SK-N-SH (cell line): ENCODE data around the gene IFI16. TPM values are rescaled to one million over a fixed set of nuclear protein-coding genes. Genes with fewer than 3 reads are reported as not detected.

Experiments used
- CTCF ChIA-PET: fragments of 300-600, 350-600 bp; formaldehyde crosslinking; extraction: SDS; loops from one replicate; lab custom pipeline; 2021; lab: Yijun Ruan, JAX
- POLR2A ChIA-PET: fragments of 350-600 bp; sonication (Branson Sonifier 250); formaldehyde crosslinking; extraction: SDS; loops from one replicate; lab custom pipeline; 2020; ENCODE audit warnings: antibody characterized with exemption, inconsistent platforms; lab: Yijun Ruan, JAX
- DNase-seq: peaks from one replicate; pipeline ENCODE4 v3.0.0; 2012
- H2AFZ ChIP-seq: fragments of 200-600 bp; sonication (generic); 2 replicates; pipeline ENCODE4 v1.8.1; 2016; ENCODE audit warnings: antibody characterized with exemption, mild to moderate bottlenecking, low read depth
- H3F3A ChIP-seq: fragments of 200-600 bp; sonication (generic); replicated peaks from 2 replicates; pipeline ENCODE3; 2016; ENCODE audit warnings: antibody characterized with exemption, mild to moderate bottlenecking; ENCODE audit not compliant: insufficient read depth
- H3K27ac ChIP-seq, 2 experiments: fragments of 200-500 bp in 1 of 2; fragments of 200-600 bp in 1 of 2; sonication (Bioruptor generic) in 1 of 2; sonication (generic), shearing (Covaris generic) in 1 of 2; 2 replicates each; pipeline versions ENCODE4 v1.5.1 to v1.6.1; 2014 to 2016; ENCODE audit warnings: low read depth in 2 of 2, inconsistent platforms in 1 of 2, low read length in 1 of 2, mild to moderate bottlenecking in 1 of 2, mixed read lengths in 1 of 2
- H3K27me3 ChIP-seq: fragments of 200-600 bp; sonication (generic), shearing (Covaris generic); 2 replicates; pipeline ENCODE4 v1.6.1; 2016; ENCODE audit warnings: mixed run types; ENCODE audit not compliant: insufficient read depth
- H3K36me3 ChIP-seq, 2 experiments: fragments of 200-500 bp in 1 of 2; fragments of 200-600 bp in 1 of 2; sonication (Bioruptor generic) in 1 of 2; sonication (generic) in 1 of 2; replicated peaks in 1 of 2; 2 replicates each; pipeline versions ENCODE3 to v1.5.1; 2014 to 2016; ENCODE audit warnings: low read length in 1 of 2, mild to moderate bottlenecking in 1 of 2; ENCODE audit not compliant: insufficient read depth in 2 of 2, control insufficient read depth in 1 of 2
- H3K4me1 ChIP-seq, 2 experiments: fragments of 200-500 bp in 1 of 2; fragments of 200-600 bp in 1 of 2; sonication (Bioruptor generic) in 1 of 2; sonication (generic), shearing (Covaris generic) in 1 of 2; 2 replicates each; pipeline versions ENCODE4 v1.5.1 to v1.6.1; 2014 to 2016; ENCODE audit warnings: low read depth in 1 of 2, low read length in 1 of 2, mixed run types in 1 of 2; ENCODE audit not compliant: insufficient read depth in 2 of 2, control insufficient read depth in 1 of 2
- H3K4me2 ChIP-seq: fragments of 200-600 bp; sonication (generic), shearing (Covaris generic); 2 replicates; pipeline ENCODE4 v1.6.1; 2017; ENCODE audit warnings: mixed run types
- H3K4me3 ChIP-seq, 2 experiments: fragments of 200-500 bp in 1 of 2; fragments of 200-600 bp in 1 of 2; sonication (Bioruptor generic) in 1 of 2; sonication (generic), shearing (Covaris generic) in 1 of 2; 2 replicates each; pipeline versions ENCODE4 v1.5.1 to v1.8.1; 2014 to 2016; ENCODE audit warnings: low read depth in 2 of 2, inconsistent platforms in 1 of 2, low read length in 1 of 2, mild to moderate bottlenecking in 1 of 2, mixed read lengths in 1 of 2, moderate library complexity in 1 of 2
- H3K79me2 ChIP-seq: fragments of 200-600 bp; sonication (generic); 2 replicates; pipeline ENCODE4 v1.8.1; 2017; ENCODE audit warnings: mild to moderate bottlenecking; ENCODE audit not compliant: insufficient read depth
- H3K9ac ChIP-seq: fragments of 200-600 bp; sonication (generic); 2 replicates; pipeline ENCODE4 v1.6.1; 2017; ENCODE audit warnings: mixed run types
- H3K9me2 ChIP-seq: fragments of 200-600 bp; sonication (generic); 2 replicates; pipeline ENCODE4 v1.6.1; 2017; ENCODE audit warnings: mixed run types
- H3K9me3 ChIP-seq: fragments of 200-600 bp; sonication (generic); 2 replicates; pipeline ENCODE4 v1.6.1; 2017; ENCODE audit warnings: mixed run types, mild to moderate bottlenecking, moderate library complexity
- H4K20me1 ChIP-seq: fragments of 200-600 bp; sonication (generic); 2 replicates; pipeline ENCODE4 v1.6.1; 2017; ENCODE audit warnings: mild to moderate bottlenecking, mixed run types; ENCODE audit not compliant: insufficient read depth
- ELF1 ChIP-seq: IDR thresholded peaks from 2 replicates; pipeline ENCODE4 v1.4.0; 2012
- FOSL2 ChIP-seq: IDR thresholded peaks from 2 replicates; pipeline ENCODE4 v1.4.0; 2012; ENCODE audit warnings: low read depth, mild to moderate bottlenecking, moderate library complexity, borderline replicate concordance
- FOXJ3 ChIP-seq: sonication (generic); formaldehyde crosslinking; IDR thresholded peaks from 2 replicates; pipeline ENCODE4 v1.5.1; 2020; ENCODE audit warnings: mild to moderate bottlenecking, missing genetic modification reagents
- JUND ChIP-seq: IDR thresholded peaks from 2 replicates; pipeline ENCODE4 v1.4.0; 2012
- NFIC ChIP-seq: IDR thresholded peaks from 2 replicates; pipeline ENCODE4 v1.4.0; 2012; ENCODE audit warnings: borderline replicate concordance
- POLR2AphosphoS5 ChIP-seq: IDR thresholded peaks from 2 replicates; pipeline ENCODE4 v1.6.1; 2012; ENCODE audit warnings: low read depth, low read length
- RAD21 ChIP-seq: IDR thresholded peaks from 2 replicates; pipeline ENCODE4 v1.6.1; 2012; ENCODE audit warnings: mild to moderate bottlenecking, low read length
- RCOR1 ChIP-seq: fragments of 150-350 bp; IDR thresholded peaks from 2 replicates; pipeline ENCODE4 v1.6.1; 2017; ENCODE audit warnings: antibody characterized with exemption, low read length
- RXRA ChIP-seq: IDR thresholded peaks from 2 replicates; pipeline ENCODE4 v1.4.0; 2012; ENCODE audit warnings: low read depth, mild to moderate bottlenecking, borderline replicate concordance
- TCF12 ChIP-seq: IDR thresholded peaks from 2 replicates; pipeline ENCODE4 v1.4.0; 2012
- YY1 ChIP-seq: IDR thresholded peaks from 2 replicates; pipeline ENCODE4 v1.4.0; 2012; ENCODE audit warnings: low read depth, mild to moderate bottlenecking
- WGBS: methylation state at CpG from one replicate; pipeline ENCODE4 v1.1.6; 2017; ENCODE audit warnings: low lambda C conversion rate; 5-methylcytosine and 5-hydroxymethylcytosine counted together
- polyA plus RNA-seq, 3 experiments: library from polyadenylated mRNA; depleted of rRNA; stranded (reverse); fragments of >200 nt; gene quantifications; 2 replicates each; pipeline ENCODE4 v1.2.3, GENCODE V29; 2012
- TF ChIP-seq, protein P1 (sequence below): fragments of 150-350 bp; IDR thresholded peaks from 2 replicates; pipeline ENCODE4 v1.6.1; 2016; ENCODE audit warnings: mild to moderate bottlenecking, low read depth, low read length
- TF ChIP-seq, protein P2 (sequence below): fragments of 200-600 bp; sonication (generic); IDR thresholded peaks from 2 replicates; pipeline ENCODE4 v1.6.1; 2017; ENCODE audit warnings: antibody characterized with exemption, mild to moderate bottlenecking, moderate library complexity
- TF ChIP-seq, protein P3 (sequence below): IDR thresholded peaks from 2 replicates; pipeline ENCODE4 v1.4.0; 2012; ENCODE audit warnings: low read depth, borderline replicate concordance
- TF ChIP-seq, protein P4 (sequence below): IDR thresholded peaks from 2 replicates; pipeline ENCODE4; 2012
- TF ChIP-seq, protein P5 (sequence below): IDR thresholded peaks from 2 replicates; pipeline ENCODE4 v1.6.1; 2012; ENCODE audit warnings: mild to moderate bottlenecking, low read depth, low read length, moderate library complexity
- TF ChIP-seq, protein P6 (sequence below): IDR thresholded peaks from 2 replicates; pipeline ENCODE4 v1.4.0; 2012; ENCODE audit warnings: low read depth

The IFI16 gene
- polyA plus RNA-seq, 1 of the 3 experiments (the other 2 are of a cell fraction) = 56.1 TPM

DNA sequence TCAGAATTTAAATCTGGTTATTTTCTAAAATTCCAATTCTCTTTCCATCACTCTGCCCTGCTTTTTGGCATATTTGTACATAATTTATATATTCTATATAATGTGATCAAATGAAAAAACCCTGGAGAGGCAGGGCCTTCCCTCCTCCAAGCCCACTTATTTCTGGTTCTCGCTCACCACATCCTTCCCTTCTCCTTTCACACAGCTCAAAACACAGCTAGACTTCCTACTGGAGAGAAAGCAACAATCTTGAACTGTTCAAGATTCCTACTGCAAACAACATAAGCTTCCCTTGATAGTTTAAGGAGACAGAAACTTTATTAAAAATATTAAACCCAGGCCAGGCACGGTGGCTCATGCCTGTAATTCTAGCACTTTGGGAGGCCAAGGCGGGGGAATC is 74.4 kb downstream of the IFI16 start (continued):
- TF ChIP-seq POLR2AphosphoS5 (no peak), RCOR1 (no peak), RXRA (no peak), FOXJ3 (no peak)
- TF ChIP-seq, protein P1, sequence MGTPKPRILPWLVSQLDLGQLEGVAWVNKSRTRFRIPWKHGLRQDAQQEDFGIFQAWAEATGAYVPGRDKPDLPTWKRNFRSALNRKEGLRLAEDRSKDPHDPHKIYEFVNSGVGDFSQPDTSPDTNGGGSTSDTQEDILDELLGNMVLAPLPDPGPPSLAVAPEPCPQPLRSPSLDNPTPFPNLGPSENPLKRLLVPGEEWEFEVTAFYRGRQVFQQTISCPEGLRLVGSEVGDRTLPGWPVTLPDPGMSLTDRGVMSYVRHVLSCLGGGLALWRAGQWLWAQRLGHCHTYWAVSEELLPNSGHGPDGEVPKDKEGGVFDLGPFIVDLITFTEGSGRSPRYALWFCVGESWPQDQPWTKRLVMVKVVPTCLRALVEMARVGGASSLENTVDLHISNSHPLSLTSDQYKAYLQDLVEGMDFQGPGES = no peak
- TF ChIP-seq, protein P2, sequence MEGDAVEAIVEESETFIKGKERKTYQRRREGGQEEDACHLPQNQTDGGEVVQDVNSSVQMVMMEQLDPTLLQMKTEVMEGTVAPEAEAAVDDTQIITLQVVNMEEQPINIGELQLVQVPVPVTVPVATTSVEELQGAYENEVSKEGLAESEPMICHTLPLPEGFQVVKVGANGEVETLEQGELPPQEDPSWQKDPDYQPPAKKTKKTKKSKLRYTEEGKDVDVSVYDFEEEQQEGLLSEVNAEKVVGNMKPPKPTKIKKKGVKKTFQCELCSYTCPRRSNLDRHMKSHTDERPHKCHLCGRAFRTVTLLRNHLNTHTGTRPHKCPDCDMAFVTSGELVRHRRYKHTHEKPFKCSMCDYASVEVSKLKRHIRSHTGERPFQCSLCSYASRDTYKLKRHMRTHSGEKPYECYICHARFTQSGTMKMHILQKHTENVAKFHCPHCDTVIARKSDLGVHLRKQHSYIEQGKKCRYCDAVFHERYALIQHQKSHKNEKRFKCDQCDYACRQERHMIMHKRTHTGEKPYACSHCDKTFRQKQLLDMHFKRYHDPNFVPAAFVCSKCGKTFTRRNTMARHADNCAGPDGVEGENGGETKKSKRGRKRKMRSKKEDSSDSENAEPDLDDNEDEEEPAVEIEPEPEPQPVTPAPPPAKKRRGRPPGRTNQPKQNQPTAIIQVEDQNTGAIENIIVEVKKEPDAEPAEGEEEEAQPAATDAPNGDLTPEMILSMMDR = no peak
- TF ChIP-seq, all 33 proteins: peak for 0

DNA sequence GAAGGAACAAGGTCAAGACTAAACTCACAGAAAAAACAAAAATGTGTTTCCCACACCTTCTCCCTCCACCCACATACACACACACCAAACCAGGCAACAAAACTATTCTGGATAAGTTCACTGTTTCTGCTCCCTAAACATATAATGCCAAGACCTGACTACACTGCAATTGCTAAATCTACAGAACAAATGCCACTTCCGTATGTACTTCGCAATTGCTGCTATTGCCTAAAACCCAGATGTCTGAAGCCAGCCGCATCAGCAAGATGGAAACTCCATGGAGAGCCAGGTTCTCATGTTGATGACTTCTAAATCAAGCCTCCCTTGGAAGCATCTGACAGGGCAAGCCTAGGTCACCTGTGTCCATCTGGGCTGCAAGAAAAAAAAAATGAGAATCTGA is 75.2 kb downstream of the IFI16 start:
- H3K9ac ChIP-seq = no peak overlapping the region
- H3K4me2 ChIP-seq = no peak overlapping the region
- H3K27ac ChIP-seq = no peak overlapping the region
- no peak overlapping the region for H3K4me3 ChIP-seq
- POLR2A ChIA-PET = no interaction called here
- H3K9me3 ChIP-seq = no peaks in the 10 kb centered on the region
- H3K9me2 ChIP-seq = no peaks in the 10 kb centered on the region
- H4K20me1 ChIP-seq = no peaks in the 10 kb centered on the region
- TF ChIP-seq, protein P3, sequence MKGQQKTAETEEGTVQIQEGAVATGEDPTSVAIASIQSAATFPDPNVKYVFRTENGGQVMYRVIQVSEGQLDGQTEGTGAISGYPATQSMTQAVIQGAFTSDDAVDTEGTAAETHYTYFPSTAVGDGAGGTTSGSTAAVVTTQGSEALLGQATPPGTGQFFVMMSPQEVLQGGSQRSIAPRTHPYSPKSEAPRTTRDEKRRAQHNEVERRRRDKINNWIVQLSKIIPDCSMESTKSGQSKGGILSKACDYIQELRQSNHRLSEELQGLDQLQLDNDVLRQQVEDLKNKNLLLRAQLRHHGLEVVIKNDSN = no peak
- 30% methylated on average over 3 of the region's 3 CpGs for WGBS
- peaks cover 0 to 19% of the 10 kb centered on the region in 2 experiments; a peak in 3 of 4 replicates for H3K4me1 ChIP-seq
- CTCF ChIA-PET = no interaction called here
- no peak for DNase-seq
- H2AFZ ChIP-seq = no peak overlapping the region
- no peaks in the 10 kb centered on the region for H3K36me3 ChIP-seq
- peaks cover 23% of the 10 kb centered on the region for H3F3A ChIP-seq
- H3K79me2 ChIP-seq = no peaks in the 10 kb centered on the region
- H3K27me3 ChIP-seq = no peaks in the 10 kb centered on the region

DNA sequence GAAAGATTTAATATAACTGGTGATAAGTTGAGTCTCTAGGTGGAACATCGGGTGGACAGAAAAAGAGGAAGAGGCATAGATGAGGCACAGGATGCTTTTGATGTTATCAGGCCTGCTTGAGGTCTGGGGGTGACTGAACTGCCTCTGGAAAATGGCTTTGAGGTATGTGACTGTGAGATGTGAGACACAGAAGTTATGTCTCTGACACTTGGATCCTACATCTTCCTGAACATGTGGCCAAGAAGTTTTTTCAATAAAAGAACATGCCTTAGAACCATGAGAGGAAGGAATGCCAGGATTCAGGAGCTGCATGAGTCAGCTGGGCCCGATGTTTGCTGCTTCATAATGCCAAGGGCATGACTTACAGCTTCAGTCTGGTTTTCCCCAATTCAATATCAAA is 78.3 kb downstream of the IFI16 start:
- ChIA-PET POLR2A (no interaction called here), CTCF (interaction anchor here (1.5 to 1.6 kb wide), 3 partner anchors 14 to 45 kb away, joined by 5 to 7 read pairs (median 6); no protein-coding TSS in a partner anchor)
- peak overlapping the region in 1 of 2 experiments; percentile 54; a peak in 2 of 4 replicates for H3K27ac ChIP-seq
- no peaks in the 10 kb centered on the region for H3K9me3 ChIP-seq
- H2AFZ ChIP-seq = peak overlapping the region; percentile 23; the same call in 1 of the 2 replicates
- H3K79me2 ChIP-seq = no peaks in the 10 kb centered on the region
- H3K36me3 ChIP-seq = no peaks in the 10 kb centered on the region
- H3K4me3 ChIP-seq = no peak overlapping the region
- peaks cover 28% of the 10 kb centered on the region for H3F3A ChIP-seq
- TF ChIP-seq, protein P4, sequence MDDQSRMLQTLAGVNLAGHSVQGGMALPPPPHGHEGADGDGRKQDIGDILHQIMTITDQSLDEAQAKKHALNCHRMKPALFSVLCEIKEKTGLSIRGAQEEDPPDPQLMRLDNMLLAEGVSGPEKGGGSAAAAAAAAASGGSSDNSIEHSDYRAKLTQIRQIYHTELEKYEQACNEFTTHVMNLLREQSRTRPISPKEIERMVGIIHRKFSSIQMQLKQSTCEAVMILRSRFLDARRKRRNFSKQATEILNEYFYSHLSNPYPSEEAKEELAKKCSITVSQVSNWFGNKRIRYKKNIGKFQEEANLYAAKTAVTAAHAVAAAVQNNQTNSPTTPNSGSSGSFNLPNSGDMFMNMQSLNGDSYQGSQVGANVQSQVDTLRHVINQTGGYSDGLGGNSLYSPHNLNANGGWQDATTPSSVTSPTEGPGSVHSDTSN = peak; percentile 58
- TF ChIP-seq TCF12 (peak; percentile 81), FOSL2 (peak; percentile 78; the same call in 1 of the 2 replicates), JUND (peak; percentile 81), ELF1 (peak; percentile 41), NFIC (peak; percentile 52; the same call in 1 of the 2 replicates), RAD21 (no peak), POLR2AphosphoS5 (peak; percentile 24; the same call in 1 of the 2 replicates), YY1 (no peak; the same call in 1 of the 2 replicates)
- TF ChIP-seq, protein P5, sequence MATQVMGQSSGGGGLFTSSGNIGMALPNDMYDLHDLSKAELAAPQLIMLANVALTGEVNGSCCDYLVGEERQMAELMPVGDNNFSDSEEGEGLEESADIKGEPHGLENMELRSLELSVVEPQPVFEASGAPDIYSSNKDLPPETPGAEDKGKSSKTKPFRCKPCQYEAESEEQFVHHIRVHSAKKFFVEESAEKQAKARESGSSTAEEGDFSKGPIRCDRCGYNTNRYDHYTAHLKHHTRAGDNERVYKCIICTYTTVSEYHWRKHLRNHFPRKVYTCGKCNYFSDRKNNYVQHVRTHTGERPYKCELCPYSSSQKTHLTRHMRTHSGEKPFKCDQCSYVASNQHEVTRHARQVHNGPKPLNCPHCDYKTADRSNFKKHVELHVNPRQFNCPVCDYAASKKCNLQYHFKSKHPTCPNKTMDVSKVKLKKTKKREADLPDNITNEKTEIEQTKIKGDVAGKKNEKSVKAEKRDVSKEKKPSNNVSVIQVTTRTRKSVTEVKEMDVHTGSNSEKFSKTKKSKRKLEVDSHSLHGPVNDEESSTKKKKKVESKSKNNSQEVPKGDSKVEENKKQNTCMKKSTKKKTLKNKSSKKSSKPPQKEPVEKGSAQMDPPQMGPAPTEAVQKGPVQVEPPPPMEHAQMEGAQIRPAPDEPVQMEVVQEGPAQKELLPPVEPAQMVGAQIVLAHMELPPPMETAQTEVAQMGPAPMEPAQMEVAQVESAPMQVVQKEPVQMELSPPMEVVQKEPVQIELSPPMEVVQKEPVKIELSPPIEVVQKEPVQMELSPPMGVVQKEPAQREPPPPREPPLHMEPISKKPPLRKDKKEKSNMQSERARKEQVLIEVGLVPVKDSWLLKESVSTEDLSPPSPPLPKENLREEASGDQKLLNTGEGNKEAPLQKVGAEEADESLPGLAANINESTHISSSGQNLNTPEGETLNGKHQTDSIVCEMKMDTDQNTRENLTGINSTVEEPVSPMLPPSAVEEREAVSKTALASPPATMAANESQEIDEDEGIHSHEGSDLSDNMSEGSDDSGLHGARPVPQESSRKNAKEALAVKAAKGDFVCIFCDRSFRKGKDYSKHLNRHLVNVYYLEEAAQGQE = no peak
- TF ChIP-seq, protein P6, sequence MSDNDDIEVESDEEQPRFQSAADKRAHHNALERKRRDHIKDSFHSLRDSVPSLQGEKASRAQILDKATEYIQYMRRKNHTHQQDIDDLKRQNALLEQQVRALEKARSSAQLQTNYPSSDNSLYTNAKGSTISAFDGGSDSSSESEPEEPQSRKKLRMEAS = peak; percentile 76
- DNase-seq = no peak
- peak overlapping the region; percentile 14; the same call in 1 of the 2 replicates for H3K4me2 ChIP-seq
- H4K20me1 ChIP-seq = no peaks in the 10 kb centered on the region
- WGBS = 6% methylated on average over 2 of the region's 2 CpGs
- no peaks in the 10 kb centered on the region for H3K9me2 ChIP-seq
- peaks cover 0 to 15% of the 10 kb centered on the region in 2 experiments; a peak in 3 of 4 replicates for H3K4me1 ChIP-seq
- no peaks in the 10 kb centered on the region for H3K27me3 ChIP-seq
- no peak overlapping the region for H3K9ac ChIP-seq
